NCI-H748 treated with DMSO at 0.1 percent for 48 hours (cell line): ENCODE results near the gene LAGE3.
A peak's percentile ranks its signal among the peaks of the same experiment; 100 is the strongest.
"Not testable (repeated sequence)": the region's sequence is repeated elsewhere in the genome, so short reads cannot be mapped to it uniquely, and the experiment has no call there.

ENCODE experiments used
- DNase-seq: peaks from one replicate; lab custom pipeline; 2025; lab: John Stamatoyannopoulos, UW

The LAGE3 gene

DNA sequence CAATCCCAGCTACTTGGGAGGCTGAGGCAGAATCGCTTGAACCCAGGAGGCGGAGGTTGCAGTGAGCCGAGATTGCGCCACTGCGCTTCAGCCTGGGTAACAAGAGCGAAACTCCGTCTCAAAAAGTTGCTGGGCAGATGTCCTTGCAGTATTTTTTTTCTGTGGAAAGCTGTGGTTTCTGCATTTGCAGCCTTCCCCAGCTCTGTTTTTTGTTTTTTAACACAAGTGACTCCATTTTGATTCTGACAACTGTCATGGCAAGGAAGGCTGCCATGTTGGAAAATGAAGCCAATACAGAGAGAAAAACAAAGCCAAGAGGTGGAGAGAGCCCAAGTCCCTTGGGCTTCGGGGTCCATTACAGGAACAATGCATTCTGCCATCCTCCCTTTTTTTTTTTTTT lies 23.0 kb upstream of the LAGE3 start:
- DNase-seq, result no peak

GRCh38 chrX:154501423-154501822 lies 22.3 kb upstream of the LAGE3 start:
- DNase-seq, result not testable (repeated sequence)

DNA sequence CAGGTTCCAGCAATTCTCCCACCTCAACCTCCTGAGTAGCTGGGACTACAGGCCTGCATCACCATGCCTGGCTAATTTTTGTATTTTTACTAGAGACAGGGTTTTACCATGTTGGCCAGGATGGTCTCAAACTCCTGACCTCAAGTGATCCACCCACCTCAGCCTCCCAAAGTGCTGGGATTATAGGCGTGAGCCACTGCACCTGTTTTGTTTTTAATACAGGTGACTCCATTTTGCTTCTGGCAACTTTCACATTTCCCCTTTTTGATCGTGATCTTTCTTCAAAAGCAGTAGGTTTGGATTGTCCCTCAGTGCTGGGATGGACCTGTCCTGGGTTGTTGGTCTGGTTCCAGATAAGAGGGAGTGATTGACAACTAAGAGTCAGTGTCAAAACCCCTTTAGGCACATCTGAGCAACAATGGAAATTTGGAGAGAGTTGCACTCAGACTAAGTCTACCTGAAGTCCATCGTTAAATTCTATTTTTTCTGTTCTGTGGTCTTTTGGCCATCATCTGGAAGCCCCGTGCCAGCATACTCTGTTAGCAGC lies 17.6 kb upstream of the LAGE3 start:
- DNase-seq, result not testable (repeated sequence)

- no peak for DNase-seq
Observed at GRCh38 chrX:154495472-154495922, 16.4 kb upstream of the LAGE3 start.

DNA sequence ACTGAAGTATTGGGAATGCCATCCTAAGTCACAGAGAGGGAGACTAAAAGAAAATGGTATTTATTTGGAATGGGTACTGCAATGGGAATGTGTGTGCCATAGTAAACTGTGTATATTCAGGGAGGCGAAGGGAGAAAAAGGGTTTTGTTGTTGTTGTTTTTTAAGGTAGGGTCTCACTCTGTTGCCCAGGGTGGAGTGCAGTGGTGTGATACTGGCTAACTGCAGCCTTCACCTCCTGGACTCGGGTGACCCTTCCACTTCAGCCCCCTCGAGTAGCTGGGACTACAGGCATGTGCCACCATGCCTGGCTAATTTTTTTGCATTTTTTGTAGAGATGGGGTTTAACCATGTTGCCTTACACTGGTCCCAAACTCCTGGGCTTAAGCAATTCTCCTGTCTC lies 15.6 kb upstream of the LAGE3 start:
- no peak for DNase-seq

DNA sequence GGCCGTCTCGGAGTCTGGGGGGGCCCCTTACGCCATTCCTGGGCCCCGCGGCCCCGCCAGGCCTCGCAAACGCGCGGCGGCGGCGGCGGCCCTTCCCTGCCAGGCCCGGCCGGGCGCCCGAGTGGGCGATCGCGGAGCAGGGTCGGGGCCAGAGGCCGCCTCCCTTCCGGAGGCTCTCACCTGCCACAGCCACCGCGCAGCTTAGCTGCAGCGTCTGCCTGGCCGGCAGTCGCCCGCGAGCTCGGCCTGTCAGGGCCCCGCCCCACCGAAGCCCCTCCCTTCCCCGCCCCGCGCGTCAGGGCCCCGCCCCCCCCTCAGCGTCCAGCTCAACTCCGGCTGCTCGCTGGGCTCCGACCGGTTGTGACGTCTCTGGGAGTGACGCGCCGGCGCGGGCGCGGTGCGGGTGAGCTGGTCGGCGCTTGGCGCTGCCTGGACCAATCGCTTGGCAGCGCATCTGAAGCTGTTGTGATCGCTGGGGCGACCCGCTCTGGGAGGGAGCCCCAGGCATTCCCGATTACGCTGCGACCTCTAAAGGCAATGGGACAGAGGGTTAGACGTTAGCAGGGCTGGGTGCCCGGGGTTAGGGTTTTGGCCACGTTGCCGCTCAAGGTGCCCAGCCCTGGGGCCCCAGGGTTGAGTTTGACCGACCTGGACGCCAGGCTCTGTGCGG lies 11.5 kb upstream of the LAGE3 start, which contains the start of gene SLC10A3:
Gene SLC10A3 (minus strand): TSS at position 216 of the 670 bp plus-strand sequence. CDS start 1,689 bp downstream, outside the sequence.
- peak; percentile 88 for DNase-seq

GRCh38 chrX:154490021-154490413 lies 10.9 kb upstream of the LAGE3 start:
- DNase-seq, result no peak

GRCh38 chrX:154489182-154489581 lies 10.1 kb upstream of the LAGE3 start:
- DNase-seq, result no peak

DNA sequence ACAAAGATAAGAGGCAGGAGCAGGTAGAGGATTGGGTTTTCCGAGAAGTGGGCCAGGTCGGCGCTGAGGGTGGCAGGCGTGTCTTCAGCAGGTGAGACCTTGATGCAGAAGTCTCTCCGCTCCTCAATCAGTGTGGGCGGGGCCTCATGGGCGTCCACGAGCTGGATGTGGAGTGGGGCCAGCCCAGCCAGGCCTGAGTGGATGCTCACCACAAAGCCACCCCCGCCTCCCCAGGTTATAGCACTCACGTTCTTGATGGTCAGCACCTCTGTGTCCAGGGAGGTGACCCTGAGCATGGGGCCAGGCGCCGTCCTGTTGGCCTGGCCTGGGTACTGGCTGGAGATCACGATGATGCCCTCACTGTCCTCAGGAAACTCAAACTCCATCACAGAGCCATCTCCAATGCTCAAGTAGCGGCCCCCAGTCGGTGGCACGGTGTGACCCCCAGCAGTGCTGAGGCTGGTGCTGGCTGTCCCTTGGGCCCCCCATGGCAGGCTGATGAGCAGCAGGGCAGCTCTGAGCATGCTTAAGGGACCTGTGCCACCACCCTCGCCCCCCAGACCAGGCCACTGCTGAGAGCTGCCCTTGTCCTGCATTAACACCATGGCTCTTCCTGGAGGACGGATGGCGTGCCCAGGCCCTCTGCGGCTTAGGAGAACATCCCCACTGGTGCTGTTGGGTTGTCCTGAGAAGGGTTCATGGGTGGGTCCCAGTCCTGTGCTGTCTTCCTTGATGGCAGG lies 9.4 kb upstream of the LAGE3 start:
- no peak for DNase-seq

DNA sequence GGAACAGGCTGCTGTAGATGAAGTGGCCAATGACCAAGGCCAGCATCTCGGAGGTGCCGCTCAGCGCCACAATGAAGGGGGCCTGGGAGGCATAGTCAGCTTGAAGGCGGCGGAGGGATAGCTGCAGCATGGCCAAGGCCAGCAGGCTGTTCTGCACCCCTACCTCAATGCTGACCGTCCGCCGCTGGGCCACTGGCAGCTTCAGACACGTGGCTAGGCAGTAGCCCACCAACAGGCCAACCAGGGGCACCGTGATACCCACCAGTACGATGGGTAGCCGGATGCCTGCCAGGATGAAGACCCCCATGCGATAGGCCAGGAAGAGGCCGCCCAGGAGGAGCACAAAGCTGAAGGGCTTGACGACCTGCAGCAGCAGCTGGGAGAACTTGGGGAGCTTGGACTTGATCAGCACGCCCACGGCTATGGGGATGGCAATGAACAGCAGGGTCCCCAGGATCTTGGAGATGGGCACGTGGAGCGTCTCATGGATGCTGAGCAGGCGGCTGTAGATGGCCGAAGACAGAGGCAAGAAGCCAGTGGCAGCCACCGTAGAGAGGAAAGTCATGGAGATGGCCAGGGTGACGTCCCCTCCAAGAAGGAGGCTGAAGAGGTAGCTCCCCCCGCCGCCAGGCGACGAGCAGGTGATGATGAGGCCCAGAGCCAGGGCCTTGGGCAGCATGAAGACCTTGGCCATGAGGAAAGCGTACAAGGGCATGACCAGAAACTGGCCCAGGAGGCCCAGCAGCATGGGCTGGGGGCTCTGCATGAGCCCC lies 8.6 kb upstream of the LAGE3 start:
- DNase-seq, result no peak

- DNase-seq, result peak; percentile 57
Observed at GRCh38 chrX:154486396-154487207, 7.5 kb upstream of the LAGE3 start, which contains the start of gene UBL4A. Gene UBL4A (minus strand): TSS chrX:154486615. CDS start chrX:154486584, 31 bp downstream.

- no peak for DNase-seq
Observed at GRCh38 chrX:154486052-154486395, 6.9 kb upstream of the LAGE3 start.

DNA sequence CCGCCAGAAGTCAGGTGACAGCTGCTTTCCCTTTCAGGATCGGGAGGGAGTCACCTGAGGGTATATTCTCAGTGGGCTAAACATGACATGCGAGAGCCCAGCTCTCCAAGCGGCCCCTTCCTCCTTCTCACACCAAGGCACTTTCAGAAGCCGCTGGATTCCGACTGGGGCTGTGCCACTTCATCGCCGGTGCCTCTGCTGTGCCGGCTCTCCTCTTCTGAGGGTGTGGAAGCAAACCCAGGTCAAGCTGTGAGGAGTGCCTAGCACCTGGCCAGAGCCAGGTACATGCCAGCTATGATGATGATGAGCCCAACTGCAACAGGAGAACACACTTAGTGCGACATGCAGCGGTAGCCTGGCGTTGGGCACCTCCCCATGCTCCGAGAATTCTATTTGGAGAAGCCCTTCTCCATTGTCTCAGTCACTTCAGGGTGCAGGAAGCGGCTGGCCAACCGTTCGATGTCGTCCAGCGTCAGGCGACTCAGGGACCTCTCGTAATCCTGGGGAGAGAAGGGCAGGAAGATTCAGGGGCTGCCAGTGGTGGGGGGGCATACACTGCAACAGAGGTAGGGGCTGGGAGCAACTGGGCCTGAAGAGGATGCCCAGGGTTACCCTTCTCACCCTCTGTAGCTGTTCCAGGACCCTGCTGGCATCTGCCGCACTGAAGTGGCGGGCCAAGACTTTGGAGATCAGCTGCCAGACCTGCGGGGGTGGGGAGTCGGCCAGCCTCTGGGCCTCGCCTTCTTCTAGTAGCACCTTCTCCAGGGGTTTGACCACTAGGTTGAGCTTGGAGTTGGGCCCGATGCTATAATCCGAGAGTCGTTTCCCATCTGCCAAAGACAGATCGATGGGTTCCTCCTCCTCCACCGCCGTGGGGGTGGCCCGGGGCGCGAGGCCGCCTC lies 6.3 kb upstream of the LAGE3 start:
- no peak for DNase-seq

DNA sequence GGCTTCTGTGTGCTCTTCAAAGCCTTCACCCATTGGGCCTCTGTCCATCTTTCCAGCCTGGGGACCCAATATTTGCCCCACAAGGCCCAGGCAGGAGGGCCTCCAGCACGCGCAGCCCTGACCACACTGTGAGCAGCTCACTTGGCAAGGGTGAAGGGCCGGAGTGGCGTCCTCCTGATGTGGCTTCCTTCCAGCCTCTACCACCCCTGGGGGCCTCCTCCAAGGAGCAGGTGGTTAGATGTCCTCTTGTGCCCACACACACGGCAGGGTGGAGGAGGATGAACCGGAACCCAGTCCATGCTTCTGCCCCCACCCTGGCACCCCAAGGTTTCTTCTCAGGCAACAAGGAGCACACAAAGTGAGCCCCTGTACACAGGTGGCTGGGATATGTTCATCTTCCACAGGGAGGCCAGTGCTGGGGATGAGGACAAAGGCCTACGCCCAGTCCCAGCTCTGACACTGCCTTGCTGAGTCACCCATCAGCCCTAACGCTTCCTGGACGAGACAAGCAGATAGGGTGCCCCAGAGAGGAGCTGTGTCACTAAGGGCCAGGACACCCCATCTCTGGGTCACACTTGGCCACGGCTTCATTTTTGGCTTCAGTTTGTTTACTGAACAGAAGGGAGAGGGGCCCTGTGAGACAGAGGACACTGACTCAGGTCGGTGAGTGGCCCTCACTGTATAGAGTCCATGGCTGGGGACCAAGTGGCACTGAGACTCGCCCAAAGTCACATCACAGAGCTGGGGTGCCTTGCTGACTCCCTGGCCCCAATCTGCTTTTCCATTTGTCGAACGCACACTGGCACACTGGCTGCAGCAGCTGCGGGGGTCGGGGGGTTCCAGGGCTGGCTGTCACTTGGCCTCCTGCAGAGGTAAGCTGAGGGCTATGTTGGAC lies 5.4 kb upstream of the LAGE3 start:
- no peak for DNase-seq

DNA sequence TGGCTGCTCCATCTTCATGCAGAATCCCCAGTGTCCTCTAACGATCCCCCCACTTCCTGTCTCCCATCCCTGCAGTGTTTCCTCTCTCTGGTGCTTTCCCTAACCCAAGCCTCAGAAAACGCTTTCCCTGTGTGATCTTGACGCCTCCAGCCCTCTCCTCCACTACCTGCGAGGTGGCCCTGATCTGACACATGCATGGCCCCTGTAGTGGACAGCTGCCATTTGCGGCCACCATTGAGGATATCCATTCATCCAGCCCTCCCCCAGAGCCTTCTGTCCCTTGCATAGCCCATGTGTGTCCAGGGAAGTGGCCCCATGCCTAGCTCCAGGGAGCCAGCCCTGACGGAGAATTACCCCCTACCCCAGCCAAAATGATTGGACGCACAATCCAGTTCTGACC lies 4.2 kb upstream of the LAGE3 start:
- no peak for DNase-seq

DNA sequence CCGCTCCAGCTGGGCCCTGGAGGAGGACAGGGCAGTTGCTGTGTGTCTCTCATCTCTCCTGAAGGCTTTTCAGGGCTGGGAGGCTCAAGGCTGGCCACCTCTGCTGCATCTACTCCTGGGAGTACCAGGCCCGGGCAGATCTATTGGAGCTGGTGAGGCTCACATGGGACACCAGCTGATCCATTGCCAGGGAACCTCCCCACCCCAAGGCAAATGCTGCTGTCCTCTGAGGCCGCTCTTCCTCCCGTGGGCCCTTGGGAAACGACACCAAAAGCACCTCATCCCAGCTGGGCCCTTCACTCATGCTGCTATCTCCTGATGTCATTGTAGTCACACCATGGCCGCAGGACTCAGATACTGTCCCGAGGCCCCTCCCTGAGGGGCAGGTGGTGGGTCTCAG lies 3.7 kb upstream of the LAGE3 start:
- no peak for DNase-seq

DNA sequence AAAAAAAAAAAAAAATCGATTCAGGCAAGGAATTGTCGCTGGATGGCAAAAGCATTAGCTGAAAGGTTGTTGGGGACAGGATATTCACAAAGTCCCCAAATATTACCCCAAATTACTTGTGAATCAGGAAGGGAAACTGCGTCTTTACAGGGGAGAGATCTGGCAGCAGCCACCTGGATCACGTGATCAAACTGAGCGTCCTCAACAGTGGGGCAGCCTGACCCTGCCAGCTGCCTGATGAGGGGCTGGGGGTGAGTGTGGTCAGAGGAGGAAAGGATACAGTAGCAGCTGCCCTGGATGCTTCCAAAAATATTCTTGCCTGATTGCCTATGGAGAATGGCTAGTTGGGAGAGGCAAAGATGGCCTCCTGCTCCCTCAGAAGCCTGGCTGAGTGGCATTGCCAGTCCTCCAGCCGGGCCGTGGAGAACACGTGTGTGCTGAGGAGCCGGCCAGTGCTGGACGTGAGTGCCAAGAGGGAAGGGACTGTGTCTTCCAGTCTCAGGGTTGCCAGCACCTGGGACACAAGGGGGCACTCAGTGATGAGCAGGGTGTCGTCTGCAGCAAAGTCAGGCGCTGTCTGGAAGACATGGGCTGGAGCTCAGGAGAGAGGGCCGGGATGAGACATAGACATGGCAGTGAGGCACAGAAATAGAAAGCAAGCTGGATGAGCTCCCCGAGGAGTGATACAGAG lies 3.0 kb upstream of the LAGE3 start:
- DNase-seq, result no peak

DNA sequence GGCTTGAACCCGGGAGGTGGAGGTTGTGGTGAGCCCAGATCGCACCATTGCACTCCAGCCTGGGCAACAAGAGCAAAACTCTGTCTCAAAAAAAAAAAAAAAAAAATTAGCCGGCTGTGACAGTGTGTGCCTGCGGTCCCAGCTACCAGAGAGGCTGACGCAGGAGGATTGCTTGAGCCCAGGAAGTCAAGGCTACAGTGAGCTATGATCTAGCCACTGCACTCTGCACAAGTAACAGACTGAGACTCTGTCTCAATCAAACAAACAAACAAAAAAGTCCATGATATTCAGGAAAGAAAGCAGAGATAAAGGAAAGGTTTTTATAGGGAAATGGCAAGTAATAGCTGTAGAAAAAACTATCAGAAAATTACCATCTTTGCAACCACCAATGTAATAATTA lies 2.1 kb upstream of the LAGE3 start:
- DNase-seq, result no peak
